BE2C (cell line): ENCODE measurements around the gene PIGZ.

Experiments used
- DNase-seq: peaks from one replicate; pipeline ENCODE4 v3.0.0-alpha.2; 2020
- H3K27me3 ChIP-seq: fragments of 250-450 bp; sonication (Bioruptor Pico); 2 replicates; pipeline ENCODE4 v1.5.1; 2020; ENCODE audit warnings: mild to moderate bottlenecking
- H3K36me3 ChIP-seq: fragments of 250-450 bp; sonication (Bioruptor Pico); 2 replicates; pipeline ENCODE4 v1.5.1; 2020; ENCODE audit warnings: mild to moderate bottlenecking
- H3K4me1 ChIP-seq: fragments of 250-450 bp; sonication (Bioruptor Pico); 2 replicates; pipeline ENCODE4 v1.5.1; 2020
- H3K4me3 ChIP-seq: 2 replicates; pipeline ENCODE4 v1.5.1; 2011; ENCODE audit warnings: low read depth, low read length
- H3K9me3 ChIP-seq: fragments of 250-450 bp; sonication (Bioruptor Pico); 2 replicates; pipeline ENCODE4 v1.5.1; 2020
- CTCF ChIP-seq: IDR thresholded peaks from 2 replicates; pipeline ENCODE4 v1.5.1; 2012; ENCODE audit warnings: mild to moderate bottlenecking, low read depth, low read length

The PIGZ gene

GRCh38 chr3:196985954-196986885, 17.6 kb upstream of the PIGZ start:
- no peaks in the 10 kb centered on the region for H3K4me1 ChIP-seq
- H3K9me3 ChIP-seq: no peaks in the 10 kb centered on the region
- TF ChIP-seq CTCF: peak; percentile 23; the same call in 1 of the 2 replicates
- no peak overlapping the region for H3K4me3 ChIP-seq
- DNase-seq: no peak
- H3K36me3 ChIP-seq: no peaks in the 10 kb centered on the region
- no peaks in the 10 kb centered on the region for H3K27me3 ChIP-seq

GRCh38 chr3:196985298-196985697, 16.7 kb upstream of the PIGZ start:
- no peaks in the 10 kb centered on the region for H3K27me3 ChIP-seq
- no peaks in the 10 kb centered on the region for H3K36me3 ChIP-seq
- no peaks in the 10 kb centered on the region for H3K9me3 ChIP-seq
- no peak for TF ChIP-seq CTCF
- no peak for DNase-seq
- H3K4me3 ChIP-seq: no peak overlapping the region
- no peaks in the 10 kb centered on the region for H3K4me1 ChIP-seq

- no peaks in the 10 kb centered on the region for H3K9me3 ChIP-seq
- TF ChIP-seq CTCF: no peak
- H3K4me3 ChIP-seq: no peak overlapping the region
- H3K36me3 ChIP-seq: no peaks in the 10 kb centered on the region
- no peaks in the 10 kb centered on the region for H3K4me1 ChIP-seq
- no peak for DNase-seq
- H3K27me3 ChIP-seq: no peaks in the 10 kb centered on the region
Observed at GRCh38 chr3:196983186-196983585, 14.6 kb upstream of the PIGZ start.

GRCh38 chr3:196981657-196982056, 13.0 kb upstream of the PIGZ start:
- no peak for DNase-seq
- no peak for TF ChIP-seq CTCF
- H3K4me1 ChIP-seq: no peaks in the 10 kb centered on the region
- H3K9me3 ChIP-seq: no peaks in the 10 kb centered on the region
- no peak overlapping the region for H3K4me3 ChIP-seq
- H3K36me3 ChIP-seq: no peaks in the 10 kb centered on the region
- H3K27me3 ChIP-seq: no peaks in the 10 kb centered on the region

- H3K36me3 ChIP-seq: no peaks in the 10 kb centered on the region
- no peaks in the 10 kb centered on the region for H3K27me3 ChIP-seq
- TF ChIP-seq CTCF: no peak
- H3K4me1 ChIP-seq: no peaks in the 10 kb centered on the region
- no peaks in the 10 kb centered on the region for H3K9me3 ChIP-seq
- no peak overlapping the region for H3K4me3 ChIP-seq
- no peak for DNase-seq
Observed at GRCh38 chr3:196979545-196979944, 10.9 kb upstream of the PIGZ start.

- no peak for TF ChIP-seq CTCF
- no peaks in the 10 kb centered on the region for H3K9me3 ChIP-seq
- no peaks in the 10 kb centered on the region for H3K36me3 ChIP-seq
- H3K4me1 ChIP-seq: no peaks in the 10 kb centered on the region
- no peaks in the 10 kb centered on the region for H3K27me3 ChIP-seq
- DNase-seq: no peak
- no peak overlapping the region for H3K4me3 ChIP-seq
Observed at GRCh38 chr3:196976941-196977340, 8.3 kb upstream of the PIGZ start.
